Muscle layer of duodenum (tissue), 2 donors: ENCODE measurements around the gene CAPN1.
"Not testable (repeated sequence)": the region's sequence is repeated elsewhere in the genome, so short reads cannot be mapped to it uniquely, and the experiment has no call there.

Experiments used
- H3K27ac ChIP-seq: one replicate; pipeline ENCODE4 v1.7.0; 2013; ENCODE audit warnings: mild to moderate bottlenecking, low read length
- H3K27me3 ChIP-seq: one replicate; pipeline ENCODE4 v1.7.0; 2013; ENCODE audit warnings: low read depth, mild to moderate bottlenecking, control low read depth, low read length
- H3K36me3 ChIP-seq, 2 donors: one replicate each; pipeline ENCODE4 v1.7.0; 2013; ENCODE audit warnings: low read length in 2 of 2, control low read depth in 1 of 2, mild to moderate bottlenecking in 1 of 2; ENCODE audit not compliant: insufficient read depth in 2 of 2, control insufficient read depth in 1 of 2
- H3K4me1 ChIP-seq, 2 donors: one replicate each; pipeline ENCODE4 v1.7.0; 2013; ENCODE audit warnings: low read length in 2 of 2, mild to moderate bottlenecking in 2 of 2, control low read depth in 1 of 2, moderate library complexity in 1 of 2; ENCODE audit not compliant: insufficient read depth in 2 of 2, control insufficient read depth in 1 of 2
- H3K4me3 ChIP-seq, 2 donors: one replicate each; pipeline ENCODE4 v1.7.0; 2013; ENCODE audit warnings: low read length in 2 of 2, low read depth in 1 of 2, mild to moderate bottlenecking in 1 of 2
- H3K9me3 ChIP-seq, 2 donors: one replicate each; pipeline ENCODE4 v1.7.0; 2013; ENCODE audit warnings: low read length in 2 of 2, control low read depth in 1 of 2, mild to moderate bottlenecking in 1 of 2; ENCODE audit not compliant: control insufficient read depth in 1 of 2
- donor health status: healthy.

Gene CAPN1

GRCh38 chr11:65163684-65164083, 18.0 kb upstream of the CAPN1 start:
- H3K36me3 ChIP-seq: no peaks in the 10 kb centered on the region
- H3K9me3 ChIP-seq: no peaks in the 10 kb centered on the region
- H3K27me3 ChIP-seq: no peaks in the 10 kb centered on the region
- H3K4me1 ChIP-seq: no peaks in the 10 kb centered on the region
- no peak overlapping the region for H3K4me3 ChIP-seq
- no peak overlapping the region for H3K27ac ChIP-seq

GRCh38 chr11:65165410-65166317, 16.1 kb upstream of the CAPN1 start:
- Histone ChIP-seq H3K27ac (peak overlapping the region; percentile 58), H3K9me3 (no peaks in the 10 kb centered on the region), H3K27me3 (no peaks in the 10 kb centered on the region), H3K36me3 (no peaks in the 10 kb centered on the region), H3K4me3 (peak overlapping the region; percentile 16 to 59), H3K4me1 (no peaks in the 10 kb centered on the region)

- no peaks in the 10 kb centered on the region for H3K4me1 ChIP-seq
- H3K27me3 ChIP-seq: no peaks in the 10 kb centered on the region
- no peak overlapping the region for H3K4me3 ChIP-seq
- no peak overlapping the region for H3K27ac ChIP-seq
- no peaks in the 10 kb centered on the region for H3K9me3 ChIP-seq
- H3K36me3 ChIP-seq: no peaks in the 10 kb centered on the region
These were observed 14.8 kb upstream of the CAPN1 start for GRCh38 chr11:65166893-65167292.

DNA sequence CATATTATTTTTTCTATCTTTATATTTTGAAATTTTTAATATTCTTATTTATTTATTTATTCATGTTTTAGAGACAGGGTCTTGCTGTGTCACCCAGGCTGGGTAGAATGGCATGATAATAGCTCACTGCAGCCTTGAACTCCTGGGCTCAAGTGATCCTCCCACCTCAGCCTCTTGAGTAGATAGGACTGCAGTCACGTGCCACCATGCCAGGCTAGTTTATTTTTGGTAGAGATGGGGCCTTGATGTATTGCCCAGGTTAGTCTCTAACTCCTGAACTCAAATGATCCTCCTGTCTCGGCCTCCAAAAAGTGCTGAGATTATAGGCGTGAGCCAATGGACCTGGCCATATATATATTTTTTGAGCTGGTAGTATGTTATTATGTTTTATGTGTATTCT, 14.1 kb upstream of the CAPN1 start:
- Histone ChIP-seq H3K27ac (no peak overlapping the region), H3K4me1 (no peaks in the 10 kb centered on the region), H3K36me3 (no peaks in the 10 kb centered on the region), H3K9me3 (no peaks in the 10 kb centered on the region), H3K27me3 (no peaks in the 10 kb centered on the region), H3K4me3 (no peak overlapping the region)

DNA sequence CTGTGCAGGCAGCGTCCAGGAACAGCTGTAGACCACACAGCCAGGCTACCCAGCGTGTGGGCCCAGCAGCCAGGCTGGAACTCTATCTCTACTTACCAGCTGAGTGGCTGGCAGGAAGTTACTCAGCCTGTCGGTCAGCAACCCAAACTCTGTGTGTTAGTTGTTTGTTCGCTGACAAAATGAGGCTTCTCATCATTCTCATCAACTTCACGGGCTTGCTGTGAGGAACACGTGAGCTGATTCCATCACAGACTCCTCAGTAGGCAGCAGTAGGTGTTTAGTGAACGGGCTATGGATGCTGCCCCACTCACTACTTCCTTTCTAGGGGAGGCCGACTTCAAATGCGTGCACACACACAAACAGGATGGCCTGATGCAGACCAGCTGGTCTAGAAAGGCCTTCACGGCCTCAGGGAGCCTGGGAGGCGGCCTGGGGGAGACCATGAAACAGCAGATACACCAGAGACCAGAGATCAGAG, 12.5 kb upstream of the CAPN1 start:
- H3K9me3 ChIP-seq: no peaks in the 10 kb centered on the region
- no peaks in the 10 kb centered on the region for H3K27me3 ChIP-seq
- H3K27ac ChIP-seq: no peak overlapping the region
- no peaks in the 10 kb centered on the region for H3K4me1 ChIP-seq
- no peak overlapping the region for H3K4me3 ChIP-seq
- no peaks in the 10 kb centered on the region for H3K36me3 ChIP-seq

DNA sequence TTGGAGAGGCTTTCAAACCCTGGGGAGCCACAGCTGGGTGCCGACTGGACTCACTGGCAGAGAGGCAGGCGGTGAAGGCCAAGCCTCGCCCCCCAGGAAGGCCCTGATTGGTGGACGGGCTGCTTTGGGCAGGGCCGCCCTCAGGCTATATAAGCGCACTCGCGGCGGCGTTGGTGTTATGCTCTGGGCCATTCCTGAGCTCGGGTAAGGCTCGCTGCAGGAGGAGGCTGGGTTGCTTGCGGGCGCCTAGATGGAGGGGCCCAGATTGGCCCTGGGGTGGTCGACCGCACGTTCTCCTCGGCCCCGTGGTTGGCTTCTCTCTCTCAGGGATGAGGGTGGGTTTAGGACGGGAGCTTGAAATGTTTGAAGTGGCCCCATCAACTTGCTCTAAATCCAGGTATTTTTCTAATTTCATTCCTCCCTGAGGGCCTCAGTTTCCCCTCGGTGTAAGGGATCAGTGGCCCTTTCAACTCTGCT, 11.6 kb upstream of the CAPN1 start, which contains the start of gene SPDYC:
Gene SPDYC (plus strand): TSS at position 176 of the 477 bp plus-strand sequence. CDS start 1,125 bp downstream, outside the sequence.
- H3K9me3 ChIP-seq: no peaks in the 10 kb centered on the region
- H3K4me1 ChIP-seq: no peaks in the 10 kb centered on the region
- H3K27ac ChIP-seq: no peak within 1 kb of the TSS
- no peak within 1 kb of the TSS for H3K4me3 ChIP-seq
- H3K27me3 ChIP-seq: no peaks in the 10 kb centered on the region
- peaks cover 0 to 2% of the 10 kb centered on the region in 2 donors for H3K36me3 ChIP-seq

DNA sequence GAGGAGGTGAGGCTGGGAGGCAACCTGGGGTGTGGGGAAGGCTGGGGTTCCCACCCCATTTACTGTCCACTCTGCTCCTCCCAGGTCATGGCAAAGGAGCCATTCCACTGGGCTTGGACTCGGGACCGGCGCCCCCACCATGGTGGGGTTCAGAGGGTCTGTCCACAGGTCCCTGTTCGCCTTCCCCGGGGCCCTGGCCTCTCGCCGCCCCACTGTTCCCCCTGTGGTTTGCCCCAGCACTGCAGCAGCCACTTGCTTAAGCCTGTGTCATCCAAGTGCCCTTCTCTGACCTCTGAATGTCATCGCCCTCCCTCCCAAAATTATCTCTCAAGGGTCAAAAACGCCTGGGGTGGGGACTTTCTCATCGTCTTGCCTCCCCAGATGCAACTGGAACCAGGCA, 9.1 kb upstream of the CAPN1 start:
- H3K36me3 ChIP-seq: peaks cover 0 to 4% of the 10 kb centered on the region in 2 donors
- H3K4me3 ChIP-seq: no peak overlapping the region
- H3K27ac ChIP-seq: no peak overlapping the region
- H3K27me3 ChIP-seq: no peaks in the 10 kb centered on the region
- no peaks in the 10 kb centered on the region for H3K9me3 ChIP-seq
- no peaks in the 10 kb centered on the region for H3K4me1 ChIP-seq

GRCh38 chr11:65174571-65175010, 7.1 kb upstream of the CAPN1 start:
- H3K36me3 ChIP-seq, H3K27ac ChIP-seq, H3K27me3 ChIP-seq, H3K9me3 ChIP-seq, H3K4me1 ChIP-seq, H3K4me3 ChIP-seq: not testable (repeated sequence)

DNA sequence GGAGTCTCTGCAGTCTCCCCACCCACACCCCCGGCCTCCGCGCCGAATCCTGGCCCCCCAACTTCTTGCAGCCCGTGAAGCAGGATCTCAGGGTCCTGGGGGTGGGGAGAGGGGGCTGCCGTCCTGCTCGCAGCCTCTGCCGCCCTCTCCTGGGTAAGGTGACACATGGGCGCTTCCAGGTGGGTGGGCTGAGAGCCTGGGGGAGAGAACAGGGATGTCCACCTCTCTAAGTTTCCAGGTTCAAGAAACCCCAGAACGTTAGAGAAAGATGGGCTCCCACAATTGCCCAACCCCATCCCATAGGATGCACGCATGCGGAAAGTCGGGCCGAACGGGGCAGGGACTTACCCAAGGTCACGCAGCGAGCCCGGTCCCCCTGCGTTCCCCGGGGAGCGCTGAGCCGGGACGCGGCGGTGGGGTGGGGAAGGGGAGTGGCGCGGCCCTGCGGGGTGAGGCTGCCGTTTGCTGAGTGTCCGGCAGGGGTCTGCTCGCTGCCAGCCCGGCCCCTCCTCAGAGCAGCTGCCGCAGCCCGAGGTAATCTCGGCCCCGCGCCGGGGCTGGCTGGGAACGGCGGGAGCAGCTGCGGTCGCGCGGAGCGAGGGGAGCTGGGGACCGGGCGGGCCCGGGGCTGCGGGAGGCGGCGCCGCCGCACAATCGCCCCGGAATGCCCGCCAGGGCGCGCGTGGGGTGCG, 705 bp upstream of the CAPN1 start:
- peaks cover 6 to 11% of the 10 kb centered on the region in 2 donors for H3K36me3 ChIP-seq
- H3K4me3 ChIP-seq: peak overlapping the region; percentile 65 to 91
- H3K27me3 ChIP-seq: no peaks in the 10 kb centered on the region
- H3K9me3 ChIP-seq: no peaks in the 10 kb centered on the region
- H3K27ac ChIP-seq: no peak overlapping the region
- H3K4me1 ChIP-seq: peaks cover 4 to 29% of the 10 kb centered on the region in 2 donors

- H3K27ac ChIP-seq: peak overlapping the region; percentile 86
- H3K36me3 ChIP-seq: peaks cover 13 to 25% of the 10 kb centered on the region in 2 donors
- H3K9me3 ChIP-seq: no peaks in the 10 kb centered on the region
- no peaks in the 10 kb centered on the region for H3K27me3 ChIP-seq
- H3K4me3 ChIP-seq: peak overlapping the region; percentile 87 to 91
- H3K4me1 ChIP-seq: peaks cover 4 to 29% of the 10 kb centered on the region in 2 donors
These were observed 786 bp downstream of the CAPN1 start for GRCh38 chr11:65182258-65183170.
